HG02970 (cell line): ENCODE measurements around the gene EVA1C.
"Not testable (repeated sequence)": the region's sequence is repeated elsewhere in the genome, so short reads cannot be mapped to it uniquely, and the experiment has no call there.

Source experiments
- ATAC-seq: cut with Tn5 transposase; IDR thresholded peaks from one replicate; pipeline ENCODE4 v1.9.1; 2021; ENCODE audit warnings: mild to moderate bottlenecking, moderate library complexity, moderate number of reproducible peaks; ENCODE audit not compliant: unreplicated experiment, low FRiP score

EVA1C gene

DNA sequence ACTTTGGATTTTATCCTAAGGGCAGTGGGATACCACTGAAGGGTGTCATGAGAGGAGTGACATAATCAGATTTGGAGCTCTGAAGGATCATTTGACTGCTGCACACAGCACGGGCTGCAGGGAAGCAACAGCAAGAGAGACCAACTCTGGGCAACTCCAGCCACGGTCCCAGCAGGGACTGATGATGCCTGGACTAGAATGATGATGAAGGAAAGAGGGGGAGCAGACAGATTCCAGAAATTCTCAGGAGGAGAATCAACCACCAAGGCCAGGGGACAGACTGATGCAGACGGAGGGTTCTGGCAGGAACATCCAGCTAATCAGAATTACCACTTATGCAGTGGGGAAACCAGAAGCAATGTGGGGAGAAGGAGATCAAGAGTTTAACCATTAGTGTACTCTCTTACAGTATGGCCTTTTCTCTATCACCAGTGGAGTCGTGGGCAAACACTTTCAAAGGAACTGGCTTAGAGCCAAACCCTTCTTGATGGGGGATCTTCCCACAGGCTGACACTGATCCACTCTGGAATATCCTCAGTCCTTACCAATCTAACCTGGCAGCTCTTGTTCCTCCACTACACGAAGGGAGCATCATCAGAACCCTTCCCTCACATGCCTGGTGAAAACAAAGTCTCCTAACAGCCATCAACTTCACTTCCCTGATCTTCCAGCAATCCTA, 23.0 kb upstream of the EVA1C start:
- ATAC-seq: no peak

DNA sequence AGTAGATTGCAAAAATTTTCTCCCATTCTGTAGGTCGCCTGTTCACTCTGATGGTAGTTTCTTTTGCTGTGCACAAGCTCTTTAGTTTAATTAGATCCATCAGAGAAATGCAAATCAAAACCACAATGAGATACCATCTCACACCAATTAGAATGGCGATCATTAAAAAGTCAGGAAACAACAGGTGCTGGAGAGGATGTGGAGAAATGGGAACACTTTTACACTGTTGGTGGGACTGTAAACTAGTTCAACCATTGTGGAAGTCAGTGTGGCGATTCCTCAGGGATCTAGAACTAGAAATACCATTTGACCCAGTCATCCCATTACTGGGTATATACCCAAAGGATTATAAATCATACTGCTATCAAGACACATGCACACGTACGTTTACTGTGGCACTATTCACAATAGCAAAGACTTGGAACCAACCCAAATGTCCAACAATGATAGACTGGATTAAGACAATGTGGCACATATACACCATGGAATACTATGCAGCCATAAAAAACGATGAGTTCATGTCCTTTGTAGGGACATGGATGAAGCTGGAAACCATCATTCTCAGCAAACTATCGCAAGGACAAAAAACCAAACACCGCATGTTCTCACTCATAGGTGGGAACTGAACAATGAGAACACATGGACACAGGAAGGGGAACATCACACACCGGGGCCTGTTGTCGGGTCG, 21.8 kb upstream of the EVA1C start:
- ATAC-seq: not testable (repeated sequence)

DNA sequence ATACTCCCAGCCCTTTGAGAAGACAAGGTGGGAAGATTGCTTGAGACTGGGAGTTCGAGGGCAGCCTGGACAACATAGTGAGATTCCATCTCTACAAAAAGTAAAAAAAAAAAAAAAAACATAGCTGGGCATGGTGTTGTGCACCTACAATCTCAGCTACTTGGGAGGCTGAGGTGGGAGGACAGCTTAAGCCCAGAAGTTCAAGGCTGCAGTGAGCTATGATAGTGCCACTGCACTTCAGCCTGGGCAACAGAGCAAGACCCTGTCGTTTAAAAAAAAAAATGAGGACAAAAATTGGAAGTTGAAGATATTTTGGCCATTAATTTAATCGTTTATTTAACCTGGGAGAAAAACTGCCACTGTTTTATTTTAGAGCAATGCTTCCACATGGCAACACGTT, 20.8 kb upstream of the EVA1C start:
- ATAC-seq: no peak

DNA sequence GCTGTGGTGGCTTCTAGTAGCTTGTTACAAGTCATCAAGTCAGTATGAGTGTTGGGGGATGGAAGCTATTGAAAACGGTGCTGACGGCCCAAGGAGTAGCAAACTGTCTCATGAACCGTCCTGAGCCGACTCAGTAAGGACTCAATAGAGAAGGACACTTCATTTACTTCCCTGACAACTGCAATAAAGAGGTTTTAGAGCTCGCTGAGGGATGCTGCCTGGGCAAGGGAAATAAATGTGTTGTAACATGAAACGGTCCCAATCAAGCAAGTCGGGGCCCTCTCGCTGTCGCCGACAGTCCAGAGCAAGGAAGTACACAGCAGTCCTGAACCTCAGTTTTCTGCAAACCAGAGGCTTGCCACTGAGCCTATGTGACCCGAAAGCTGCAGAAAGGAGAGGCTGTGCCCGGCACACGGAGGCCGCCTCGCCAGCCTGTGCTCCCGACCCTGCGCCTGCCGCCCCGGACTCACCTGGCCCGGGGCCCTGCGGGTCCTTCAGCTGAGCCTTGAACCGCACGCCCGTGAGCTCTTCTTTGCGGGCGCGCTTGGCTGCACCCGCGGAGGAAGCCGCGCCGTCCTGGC, 20.1 kb upstream of the EVA1C start:
- no peak for ATAC-seq

DNA sequence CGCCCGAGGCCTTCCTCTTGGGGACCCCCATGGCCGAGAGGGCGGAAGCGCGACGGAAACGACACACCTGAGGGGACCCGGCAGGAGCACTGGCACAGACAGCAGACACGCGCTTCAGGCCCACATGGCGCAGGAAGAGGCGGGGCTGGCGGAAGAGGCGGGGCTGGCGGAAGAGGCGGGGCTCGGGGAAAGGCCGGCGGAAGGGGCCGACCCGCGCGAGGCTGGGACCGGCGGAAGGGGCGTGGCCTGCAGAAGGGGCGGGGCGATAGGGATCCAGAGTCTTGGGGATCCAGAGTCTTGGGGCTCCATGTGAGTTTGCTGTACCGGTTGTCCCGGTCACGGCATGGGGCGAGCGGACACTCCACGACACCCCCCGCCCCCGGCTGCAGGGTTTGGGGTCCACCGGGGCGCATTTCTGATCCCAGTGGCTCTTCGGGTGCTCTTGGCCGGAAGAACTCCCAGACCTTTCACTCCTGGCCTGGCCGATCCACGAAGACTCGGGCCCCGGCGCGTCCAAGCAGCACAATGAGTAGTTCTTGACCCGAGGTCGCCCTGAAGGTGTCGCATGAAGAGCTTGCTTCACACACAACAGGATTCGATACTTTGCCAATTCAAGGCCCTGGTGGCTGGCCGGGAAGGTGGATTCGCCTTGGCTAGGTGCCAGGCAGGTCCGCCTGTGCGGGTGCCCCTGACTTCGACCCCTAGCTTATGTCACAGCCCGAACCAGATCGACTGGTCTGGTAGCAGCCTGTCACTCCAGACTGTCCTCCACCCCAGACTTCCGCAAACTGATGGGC, 19.4 kb upstream of the EVA1C start, which contains the start of gene URB1:
URB1 (minus strand) TSS at position 133 of the 797 bp plus-strand sequence; CDS start at position 31, 102 bp downstream.
- ATAC-seq: peak; percentile 86

DNA sequence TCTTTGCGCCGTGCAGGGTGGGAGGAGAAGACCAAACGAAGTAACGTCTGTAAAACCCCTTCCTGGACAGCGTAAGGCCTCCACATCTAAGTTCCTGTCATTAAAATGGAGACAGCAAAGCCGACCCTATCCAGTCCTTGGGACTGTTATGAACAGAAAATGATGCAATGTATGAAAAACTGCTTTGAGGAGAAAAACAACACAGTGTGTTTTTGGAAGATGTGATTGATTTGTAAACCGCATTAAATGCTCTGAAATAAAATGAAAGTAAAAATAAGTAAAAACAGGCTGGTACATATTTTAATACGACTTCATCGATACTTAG, 18.9 kb upstream of the EVA1C start:
- no peak for ATAC-seq

DNA sequence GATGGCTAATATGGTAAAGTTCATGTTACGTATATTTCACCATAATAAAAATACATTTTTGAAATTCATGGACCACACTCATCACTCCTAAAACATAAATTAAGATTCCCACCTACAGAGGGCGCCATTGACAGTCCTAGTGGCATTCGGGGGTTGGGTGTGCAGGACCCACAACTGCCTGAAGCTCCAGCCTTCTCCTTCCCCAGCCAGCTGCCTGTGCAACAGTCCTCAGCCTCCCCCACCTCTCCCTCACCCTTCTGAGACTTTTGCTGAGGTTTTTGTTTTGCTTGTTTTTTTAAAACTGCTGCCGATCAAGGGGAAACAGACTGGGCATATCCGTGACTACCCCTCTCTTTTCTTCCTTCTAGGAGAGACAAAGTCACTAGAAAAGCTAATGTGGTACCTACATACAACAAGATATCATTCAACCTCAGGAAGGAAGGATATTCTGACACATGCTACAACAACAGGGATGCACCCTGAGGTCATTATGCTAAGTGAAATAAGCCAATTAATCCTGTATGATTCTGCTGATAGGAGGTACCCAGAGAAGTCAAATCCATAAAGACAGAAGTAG, 9.2 kb upstream of the EVA1C start:
- no peak for ATAC-seq

DNA sequence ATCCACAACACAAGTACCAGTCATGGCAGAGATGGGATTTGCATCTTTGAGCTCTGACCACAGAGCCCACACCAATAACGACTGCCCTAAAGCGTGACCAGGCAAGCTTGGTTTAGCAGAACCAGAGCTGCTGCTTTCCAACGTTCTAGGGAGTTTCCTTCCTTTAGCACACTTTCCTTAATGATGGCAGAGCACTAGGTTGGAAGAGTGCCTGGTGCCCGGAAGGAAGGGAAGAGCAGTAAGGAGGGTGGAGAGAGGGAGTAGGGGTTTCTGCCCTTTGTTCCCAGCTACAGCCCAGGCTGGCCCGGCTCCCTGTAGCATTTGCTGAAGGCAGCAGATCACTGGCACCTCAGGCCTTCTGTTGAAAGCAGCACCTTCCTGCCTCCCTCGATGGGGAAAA, 6.1 kb upstream of the EVA1C start:
- ATAC-seq: no peak

DNA sequence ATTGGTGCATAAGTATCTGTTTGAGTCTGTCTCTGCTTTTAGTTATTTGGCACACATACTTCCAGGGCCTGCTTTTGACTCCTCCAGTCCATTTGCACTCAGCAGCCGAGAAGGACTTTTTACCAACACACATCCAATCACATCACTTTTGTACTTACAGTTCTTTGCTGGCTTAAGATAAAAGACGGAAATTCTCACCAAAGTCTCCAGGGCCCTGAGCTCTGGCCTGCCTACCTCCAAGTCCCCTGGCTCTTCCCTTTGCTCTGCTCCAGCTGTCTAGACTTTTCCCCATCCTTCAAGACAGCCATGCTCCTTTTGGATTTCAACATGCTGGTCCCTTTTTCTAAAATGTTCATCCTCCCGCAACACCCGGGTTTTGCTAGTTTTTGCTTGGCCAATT, 2.2 kb upstream of the EVA1C start:
- ATAC-seq: no peak

DNA sequence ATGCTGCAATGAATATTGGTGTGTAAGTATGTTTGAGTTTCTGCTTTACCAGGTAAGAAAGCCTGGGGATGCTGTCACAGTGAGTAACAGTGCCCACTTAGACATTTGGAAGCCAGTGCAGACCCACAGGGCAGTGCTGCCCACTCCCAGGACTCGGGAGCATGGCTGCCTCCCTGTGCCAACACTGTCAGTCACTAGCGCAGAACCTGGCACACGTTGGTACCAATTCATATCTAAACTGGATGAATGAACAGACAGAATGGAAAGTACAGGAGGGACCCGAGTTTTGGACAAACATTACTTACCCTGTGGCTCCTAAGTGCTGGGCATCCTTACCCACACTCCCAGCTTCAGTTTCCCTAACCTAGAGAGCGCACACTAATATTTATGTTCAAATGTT, 1.6 kb upstream of the EVA1C start:
- no peak for ATAC-seq

DNA sequence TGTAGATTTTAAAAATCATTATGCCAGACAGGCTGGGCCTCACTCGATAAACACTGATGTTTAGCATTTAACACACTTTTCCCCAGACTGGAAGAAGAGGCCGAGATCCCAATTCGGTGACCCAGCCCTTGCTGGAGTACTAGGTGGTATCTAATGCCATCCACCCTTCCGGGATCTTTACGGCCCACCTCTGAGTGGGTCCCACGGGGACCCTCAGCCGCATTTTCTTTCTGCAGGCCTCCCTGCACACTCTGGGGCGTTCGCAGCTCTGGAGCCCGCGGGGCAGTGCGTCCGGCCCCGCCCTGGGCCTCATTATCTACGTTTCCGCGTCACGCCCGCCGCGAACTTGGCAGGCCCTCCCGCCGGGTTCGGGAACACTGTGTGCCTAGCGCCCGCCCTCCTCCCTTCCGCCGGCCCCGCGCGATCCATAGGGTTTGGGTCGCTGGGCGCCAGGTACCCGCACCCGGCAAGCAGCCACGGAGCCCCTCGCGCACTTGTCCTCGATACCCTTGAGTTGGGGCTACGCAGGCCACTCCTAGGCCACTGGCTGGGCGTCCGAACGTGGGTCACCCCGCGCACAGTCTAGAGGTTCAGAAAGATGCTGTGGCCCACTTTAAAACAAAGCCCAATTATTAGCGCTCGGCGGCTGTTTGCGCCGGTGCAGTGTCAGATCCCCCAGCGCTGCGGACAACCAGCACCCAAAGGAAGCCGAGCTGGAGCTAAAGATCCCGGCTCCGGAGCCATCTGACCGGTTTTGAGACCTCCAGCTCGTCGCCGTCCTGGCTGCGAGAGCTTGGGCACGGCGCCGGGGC, 950 bp upstream of the EVA1C start:
- ATAC-seq: no peak

DNA sequence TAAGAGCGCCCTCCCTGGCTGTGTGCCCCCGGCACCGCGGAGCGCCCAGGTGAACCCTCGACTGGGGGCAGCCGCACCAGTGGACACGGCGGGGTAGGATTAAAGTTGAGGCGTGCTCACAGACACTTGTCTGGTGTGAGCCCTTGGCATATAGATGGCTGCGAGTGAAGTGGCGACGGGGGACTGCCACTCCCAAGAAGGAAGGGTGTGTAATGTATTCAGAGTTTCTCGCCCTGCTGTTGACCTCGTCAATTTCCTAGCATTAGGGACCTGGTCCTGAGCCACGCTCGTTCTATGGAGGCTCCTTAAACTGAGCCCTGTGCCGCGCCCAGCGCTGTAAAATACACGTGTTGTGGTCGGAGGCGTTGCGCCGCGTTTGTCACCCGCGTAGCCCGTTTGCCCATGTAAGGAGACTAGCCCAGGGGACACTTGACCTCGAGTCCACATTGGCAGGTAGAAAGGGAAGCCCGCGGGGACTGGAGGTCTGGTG, 554 bp downstream of the EVA1C start:
- ATAC-seq: no peak

DNA sequence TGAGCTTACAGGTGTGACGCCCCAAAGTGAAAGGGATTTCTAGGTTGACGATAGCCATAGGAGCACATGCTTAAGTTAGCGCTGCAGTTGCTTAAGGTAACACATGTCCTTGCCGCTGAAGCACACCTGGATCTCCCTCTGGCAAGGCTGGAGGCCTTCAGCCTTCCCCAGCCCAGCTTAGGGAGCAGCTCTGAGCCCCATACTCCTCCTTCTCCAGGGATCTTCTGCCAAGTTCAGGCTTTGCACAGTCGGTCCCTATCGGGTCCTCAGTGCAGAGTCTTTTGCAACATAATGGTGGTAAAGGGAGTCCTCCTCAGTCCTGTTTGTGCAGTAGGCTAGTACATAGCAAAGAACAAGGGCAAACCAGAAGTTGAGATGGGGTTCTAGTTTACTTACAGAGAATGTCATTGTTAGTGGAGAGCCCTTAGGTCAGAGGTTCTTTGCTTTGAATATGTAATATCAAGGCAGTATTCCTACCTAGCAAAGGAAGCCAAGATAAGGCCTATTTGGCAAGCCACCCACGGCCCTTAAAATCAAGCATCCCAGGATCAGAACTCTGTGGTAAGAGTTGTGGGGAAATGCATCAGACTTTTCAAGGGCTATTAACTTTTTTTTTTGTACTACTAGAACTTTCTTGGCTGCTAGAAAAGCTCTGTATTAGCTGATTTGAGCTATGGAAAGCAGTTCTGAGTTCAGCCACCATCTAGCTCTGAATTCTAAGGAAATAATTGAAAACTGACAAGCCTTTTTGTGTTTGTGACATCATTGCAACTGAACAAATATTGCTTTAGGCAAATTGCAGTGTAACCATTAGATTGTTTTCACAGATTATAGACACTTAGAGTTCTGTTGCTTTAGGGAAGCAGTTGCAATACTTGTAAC, 1.4 kb downstream of the EVA1C start:
- ATAC-seq: no peak

DNA sequence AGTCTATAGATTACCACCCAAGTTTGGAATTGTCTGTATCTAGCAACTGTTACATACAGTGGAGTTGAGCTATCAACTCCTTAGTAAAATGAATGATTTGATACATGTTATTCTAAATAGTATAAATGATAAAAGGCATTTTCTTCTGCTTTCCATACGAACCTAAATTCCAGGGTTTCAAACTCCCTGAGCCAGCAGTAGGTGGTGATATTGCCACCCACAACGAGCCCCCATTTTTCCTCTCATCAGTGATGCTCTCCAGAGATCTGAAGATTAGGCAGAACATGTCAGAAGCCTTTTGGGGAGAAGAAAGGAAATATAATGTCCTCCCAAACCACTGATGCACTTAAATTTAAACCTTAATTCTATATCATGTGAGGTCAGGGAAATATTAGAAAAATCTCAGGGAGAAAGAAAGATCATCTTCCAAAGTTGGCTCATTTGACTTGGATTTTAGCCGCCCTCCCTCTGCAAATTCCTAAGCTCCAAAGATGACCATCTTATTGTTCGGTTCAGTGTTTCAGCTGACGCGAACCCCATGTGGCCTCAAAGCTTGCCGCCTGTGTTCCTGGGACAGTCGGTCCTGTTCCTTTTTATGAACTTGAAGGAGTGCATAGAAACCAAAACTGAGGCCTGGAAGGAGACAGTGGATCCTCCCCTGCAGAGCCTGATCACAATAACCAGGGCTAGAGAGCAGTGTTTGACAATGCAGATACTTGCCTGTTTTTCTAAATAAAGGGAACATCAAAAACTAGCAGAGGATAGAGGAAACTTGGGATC, 2.3 kb downstream of the EVA1C start:
- no peak for ATAC-seq

DNA sequence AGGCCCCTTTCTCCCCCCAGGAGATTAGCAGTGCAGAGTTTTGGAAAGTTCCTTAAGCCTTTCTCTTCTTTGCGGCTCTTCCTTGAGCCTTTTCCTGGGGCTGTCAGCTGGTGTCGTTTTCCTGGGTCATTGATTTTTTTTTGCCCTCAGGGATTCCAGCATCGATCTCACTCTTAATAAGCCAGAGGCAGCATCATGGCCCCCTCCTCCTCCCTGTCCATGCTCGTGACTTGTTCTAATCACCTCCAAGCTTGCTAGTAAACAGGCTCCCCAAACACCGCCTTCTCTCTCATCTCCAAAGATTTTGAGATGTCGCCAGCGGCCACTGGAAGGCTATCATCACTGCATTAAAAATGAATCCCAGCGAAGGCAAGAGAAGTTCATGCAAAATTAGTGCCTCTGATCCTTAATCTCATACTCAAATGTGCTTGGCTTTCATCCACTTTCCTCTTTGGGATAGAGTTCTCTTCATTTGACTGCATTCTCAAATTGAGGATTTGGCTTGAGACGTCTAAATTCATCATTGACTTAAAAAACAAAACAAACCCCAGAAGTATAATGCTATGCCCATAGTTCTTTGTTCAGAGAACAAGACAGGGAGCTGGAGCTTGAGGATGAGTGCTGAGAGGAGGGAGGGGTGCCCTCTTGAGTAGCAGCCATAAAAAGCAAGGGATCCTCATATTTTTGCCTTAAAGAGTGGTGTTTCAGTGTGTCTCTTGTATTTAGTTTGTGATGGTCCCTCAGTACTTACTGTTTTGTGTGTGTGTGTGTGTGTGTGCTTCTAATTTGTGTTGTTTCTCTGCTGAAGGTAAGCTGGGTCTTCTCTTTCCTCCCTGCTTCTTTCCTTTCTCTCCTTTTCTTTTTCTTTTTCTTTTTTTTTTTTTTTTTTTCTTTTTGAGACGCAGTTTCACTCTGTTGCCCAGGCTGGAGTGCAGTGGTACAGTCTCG, 3.2 kb downstream of the EVA1C start:
- no peak for ATAC-seq

DNA sequence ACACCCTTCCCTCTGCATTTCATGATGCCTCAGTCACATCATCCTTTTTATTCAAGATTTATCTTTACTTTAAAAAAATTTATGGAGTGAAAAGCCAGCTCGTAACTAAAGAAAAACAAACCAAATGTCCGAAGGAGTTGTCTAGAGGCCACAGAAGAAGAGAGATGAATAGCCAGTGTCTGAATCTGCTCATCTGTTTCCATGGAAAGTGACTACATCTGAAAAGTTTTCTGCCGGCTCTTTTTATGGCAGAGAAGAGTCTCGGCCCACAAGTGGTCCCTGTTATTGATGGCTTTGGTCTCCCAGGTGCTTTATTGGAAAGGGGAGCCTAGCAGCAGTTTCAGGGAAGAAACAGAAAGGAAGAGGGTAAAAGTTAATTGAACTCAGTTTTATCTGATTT, 5.6 kb downstream of the EVA1C start:
- no peak for ATAC-seq

DNA sequence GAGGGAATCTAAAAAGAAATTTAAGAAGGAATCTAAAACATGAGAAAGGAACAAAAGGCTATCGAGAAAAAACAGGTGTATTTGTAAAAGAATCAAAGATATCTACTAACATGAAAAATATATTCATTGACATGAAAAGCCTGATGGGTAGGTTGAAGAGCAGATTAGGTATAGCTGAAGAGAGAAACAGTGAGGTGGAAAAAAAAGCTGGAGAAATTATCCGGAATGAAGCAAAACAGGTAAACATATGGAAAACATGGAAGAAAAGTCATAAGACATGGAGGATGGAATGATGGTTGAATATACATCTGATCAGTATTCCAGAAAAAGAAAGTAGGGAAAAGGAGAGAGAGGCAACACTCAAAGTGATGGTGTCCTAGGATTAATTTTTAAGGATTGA, 9.6 kb downstream of the EVA1C start:
- ATAC-seq: no peak
